Ovary (tissue), 9 donors: ENCODE measurements around the gene YAE1. TPM values are rescaled to one million over a fixed set of nuclear protein-coding genes. Genes with fewer than 3 reads are reported as not detected.
A peak's percentile ranks its signal among the peaks of the same experiment; 100 is the strongest.

ENCODE experiments used
- DNase-seq, 5 donors: peaks; one replicate each; pipeline ENCODE4 v3.0.0-alpha.2; 2019 to 2020
- H3K27ac ChIP-seq, 2 donors: fragments of 200-600 bp; one replicate each; pipeline versions ENCODE4 v1.5.1 to v1.8.0; 2019 to 2022
- H3K27me3 ChIP-seq: fragments of 200-600 bp; one replicate; pipeline ENCODE4 v1.8.0; 2022
- H3K36me3 ChIP-seq: fragments of 200-600 bp; sonication (generic); one replicate; pipeline ENCODE4 v1.5.1; 2019
- H3K4me1 ChIP-seq: one replicate; pipeline ENCODE4 v1.8.1; 2013; ENCODE audit warnings: mild to moderate bottlenecking, moderate library complexity; ENCODE audit not compliant: insufficient read depth
- H3K4me3 ChIP-seq: fragments of 200-600 bp; sonication (generic); one replicate; pipeline ENCODE4 v1.5.1; 2017
- H3K9me3 ChIP-seq, 2 donors: fragments of 200-600 bp in 1 of 2; sonication (generic) in 1 of 2; one replicate each; pipeline versions ENCODE4 v1.5.1 to v1.8.1; 2013 to 2019; ENCODE audit warnings: mild to moderate bottlenecking in 1 of 2, moderate library complexity in 1 of 2
- EP300 ChIP-seq: sonication (generic); formaldehyde crosslinking; IDR thresholded peaks from one replicate; pipeline ENCODE4 v1.6.1; 2017; ENCODE audit warnings: antibody characterized with exemption
- POLR2A ChIP-seq: fragments of 450-650 bp; IDR thresholded peaks from one replicate; pipeline ENCODE4 v1.6.1; 2017; ENCODE audit warnings: antibody characterized with exemption, mild to moderate bottlenecking, moderate library complexity
- whole genome bisulfite sequencing, 3 donors: extraction: QIAGEN DNeasy Blood & Tissue Kit in 1 of 3; methylation state at CpG; one replicate each; pipeline versions ENCODE4 v1.1.5 to v1.1.7; 2013 to 2017; 5-methylcytosine and 5-hydroxymethylcytosine counted together
- intact Hi-C, 4 donors: fragments of 100-400 bp; cut with DNase I; formaldehyde crosslinking; loops; one replicate each; pipeline versions ENCODE4 v1.11.0 to v1.15.1; 2022 to 2023
- polyA plus RNA-seq, 2 donors: library from polyadenylated mRNA; stranded (reverse); fragments of 200-250 nt in 1 of 2; fragments of 350-450 nt in 1 of 2; fragmentation: Illumina TruSeq in 1 of 2; extraction: RNeasy Lipid Tissue Mini Kit (QIAGEN cat#74804) in 1 of 2; gene quantifications; one replicate each; pipeline ENCODE4 v1.2.3, GENCODE V29; 2013 to 2014
- total RNA-seq, 7 donors: library from RNA; depleted of rRNA in 2 of 7; stranded (reverse); fragments of >200 nt in 2 of 7; fragmentation: NEBNext Ultra II Directional in 3 of 7; extraction: Animal tissue kit (Norgen Biotek cat#: 25700) in 3 of 7; gene quantifications; one replicate each; pipeline versions ENCODE4 v1.1.0 to v1.2.4, GENCODE V29; 2016 to 2023
- TF ChIP-seq, protein P1 (sequence below), 3 donors: fragments of 450-650 bp in 2 of 3; fragments of 200-600 bp in 1 of 3; IDR thresholded peaks; one replicate each; pipeline versions ENCODE4 v1.5.1 to v1.8.0; 2016 to 2022; ENCODE audit warnings: antibody characterized with exemption in 3 of 3, mild to moderate bottlenecking in 1 of 3
- donor health status: DM: no; HTN: no; CAD: no; lungs with moderate emphysema.
- donor health status: DM: no; HTN: no; CAD: no.
- donor health status: Bipolar disorder and iron deficiency.
- donor health status: DM: yes; HTN: yes; CAD: no.
- donor health status: DM: no; HTN: no; CAD: no.
- donor health status: DM: yes; HTN: yes; CAD: no.

The YAE1 gene
- total and polyA plus RNA-seq, 9 donors = 21.0 to 33.6 (median 28.5) TPM

GRCh38 chr7:39608278-39608677 lies 42.1 kb downstream of the YAE1 start:
- Histone ChIP-seq H3K9me3 (no peaks in the 10 kb centered on the region), H3K27ac (no peak overlapping the region)
- TF ChIP-seq EP300 (no peak), POLR2A (no peak)
- TF ChIP-seq, protein P1, sequence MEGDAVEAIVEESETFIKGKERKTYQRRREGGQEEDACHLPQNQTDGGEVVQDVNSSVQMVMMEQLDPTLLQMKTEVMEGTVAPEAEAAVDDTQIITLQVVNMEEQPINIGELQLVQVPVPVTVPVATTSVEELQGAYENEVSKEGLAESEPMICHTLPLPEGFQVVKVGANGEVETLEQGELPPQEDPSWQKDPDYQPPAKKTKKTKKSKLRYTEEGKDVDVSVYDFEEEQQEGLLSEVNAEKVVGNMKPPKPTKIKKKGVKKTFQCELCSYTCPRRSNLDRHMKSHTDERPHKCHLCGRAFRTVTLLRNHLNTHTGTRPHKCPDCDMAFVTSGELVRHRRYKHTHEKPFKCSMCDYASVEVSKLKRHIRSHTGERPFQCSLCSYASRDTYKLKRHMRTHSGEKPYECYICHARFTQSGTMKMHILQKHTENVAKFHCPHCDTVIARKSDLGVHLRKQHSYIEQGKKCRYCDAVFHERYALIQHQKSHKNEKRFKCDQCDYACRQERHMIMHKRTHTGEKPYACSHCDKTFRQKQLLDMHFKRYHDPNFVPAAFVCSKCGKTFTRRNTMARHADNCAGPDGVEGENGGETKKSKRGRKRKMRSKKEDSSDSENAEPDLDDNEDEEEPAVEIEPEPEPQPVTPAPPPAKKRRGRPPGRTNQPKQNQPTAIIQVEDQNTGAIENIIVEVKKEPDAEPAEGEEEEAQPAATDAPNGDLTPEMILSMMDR (IDR thresholded peaks at IDR 0.05) = no peak

GRCh38 chr7:39609113-39609934 lies 43.1 kb downstream of the YAE1 start:
- peak overlapping the region; percentile 17 for H3K4me3 ChIP-seq
- no peak for TF ChIP-seq POLR2A
- TF ChIP-seq, protein P1 (IDR thresholded peaks at IDR 0.05) = no peak
- no peak for TF ChIP-seq EP300
- H3K27ac ChIP-seq = no peak overlapping the region
- H3K4me1 ChIP-seq = no peaks in the 10 kb centered on the region
- H3K27me3 ChIP-seq = no peaks in the 10 kb centered on the region
- 5 to 8% (median 6%) methylated on average over 34 to 36 of the region's 36 CpGs for WGBS, 3 donors
- no peaks in the 10 kb centered on the region for H3K36me3 ChIP-seq
- no peaks in the 10 kb centered on the region for H3K9me3 ChIP-seq
- intact Hi-C loops = no loop called here
- no peak for DNase-seq

More at GRCh38 chr7:39608278-39608677, 42.1 kb downstream of the YAE1 start:
- WGBS, 3 donors = 80 to 85% (median 84%) methylated on average over 3 of the region's 3 CpGs
- Histone ChIP-seq H3K36me3 (no peaks in the 10 kb centered on the region), H3K4me1 (no peaks in the 10 kb centered on the region), H3K27me3 (no peaks in the 10 kb centered on the region), H3K4me3 (no peak overlapping the region)
- intact Hi-C loops = no loop called here
- DNase-seq = no peak

DNA sequence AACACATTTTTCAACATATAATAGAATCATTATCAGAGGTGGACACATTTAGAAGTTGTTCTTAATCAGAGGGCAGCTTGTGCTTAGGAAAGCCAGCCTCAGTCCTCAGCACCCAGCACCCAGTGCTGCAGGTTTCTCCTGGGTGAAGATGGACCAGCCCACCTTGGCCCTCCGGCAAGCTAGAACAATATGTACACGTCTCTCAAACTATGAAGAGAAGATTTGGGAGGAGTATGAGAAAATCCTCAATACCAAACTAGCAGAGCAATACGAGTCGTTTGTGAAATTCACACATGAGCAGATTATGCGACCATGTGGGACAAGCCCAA lies 43.7 kb downstream of the YAE1 start:
- H3K27ac ChIP-seq = no peak overlapping the region
- 61 to 80% (median 66%) methylated on average over 5 of the region's 5 CpGs for WGBS, 3 donors
- no peaks in the 10 kb centered on the region for H3K9me3 ChIP-seq
- no peaks in the 10 kb centered on the region for H3K4me1 ChIP-seq
- TF ChIP-seq EP300 = no peak
- TF ChIP-seq, protein P1 (IDR thresholded peaks at IDR 0.05) = no peak
- no peak for TF ChIP-seq POLR2A
- H3K27me3 ChIP-seq = no peaks in the 10 kb centered on the region
- no peak overlapping the region for H3K4me3 ChIP-seq
- H3K36me3 ChIP-seq = no peaks in the 10 kb centered on the region
- intact Hi-C loops = no loop called here
- DNase-seq = no peak

DNA sequence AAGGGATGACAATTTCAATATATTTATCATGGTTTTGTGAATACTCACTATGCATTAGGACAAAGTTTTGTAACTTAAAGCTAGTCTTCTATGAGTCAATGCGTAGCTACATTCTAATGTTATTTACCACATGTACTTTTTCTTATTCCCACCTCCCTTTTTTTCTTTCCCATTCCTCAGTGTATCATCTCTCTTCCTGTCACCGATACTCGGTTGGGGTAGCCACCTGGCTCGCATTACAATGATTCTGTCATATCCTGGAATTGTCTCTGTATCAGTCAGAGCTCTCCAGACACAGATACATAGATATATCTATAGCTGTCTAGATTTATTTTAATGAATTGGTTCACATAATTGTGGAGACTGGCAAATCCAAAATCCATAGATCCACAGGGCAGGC lies 47.4 kb downstream of the YAE1 start:
- Histone ChIP-seq H3K36me3 (no peaks in the 10 kb centered on the region), H3K27ac (no peak overlapping the region), H3K4me1 (no peaks in the 10 kb centered on the region), H3K9me3 (no peaks in the 10 kb centered on the region), H3K27me3 (no peaks in the 10 kb centered on the region), H3K4me3 (no peak overlapping the region)
- TF ChIP-seq EP300 (no peak), POLR2A (no peak)
- TF ChIP-seq, protein P1 (IDR thresholded peaks at IDR 0.05) = no peak
- DNase-seq = no peak
- intact Hi-C loops = no loop called here
- 78 to 82% (median 79%) methylated on average over 4 of the region's 4 CpGs for WGBS, 3 donors
